GM10266 (cell line): ENCODE measurements around the gene VKORC1.

ENCODE experiments used
- DNase-seq: peaks from one replicate; pipeline ENCODE4 v3.0.0; 2012; ENCODE audit errors: extremely low spot score
- CTCF ChIP-seq: IDR thresholded peaks from 2 replicates; pipeline ENCODE4 v1.5.1; 2012; ENCODE audit warnings: mild to moderate bottlenecking, low read depth; ENCODE audit not compliant: control insufficient read depth, insufficient read depth; ENCODE audit errors: missing control alignments

The VKORC1 gene

GRCh38 chr16:31087971-31088370 lies 6.6 kb downstream of the VKORC1 start:
- DNase-seq, result no peak
- TF ChIP-seq CTCF, result no peak

GRCh38 chr16:31087481-31087880 lies 7.1 kb downstream of the VKORC1 start:
- TF ChIP-seq CTCF, result no peak
- no peak for DNase-seq

GRCh38 chr16:31086629-31086906 lies 8.0 kb downstream of the VKORC1 start:
- no peak for TF ChIP-seq CTCF
- DNase-seq, result no peak

GRCh38 chr16:31085873-31086628 lies 8.5 kb downstream of the VKORC1 start:
- no peak for TF ChIP-seq CTCF
- no peak for DNase-seq

- no peak for TF ChIP-seq CTCF
- no peak for DNase-seq
Measured at GRCh38 chr16:31085411-31085810, 9.2 kb downstream of the VKORC1 start.

GRCh38 chr16:31084584-31085302 lies 9.9 kb downstream of the VKORC1 start:
- DNase-seq, result no peak
- no peak for TF ChIP-seq CTCF

GRCh38 chr16:31083981-31084380 lies 10.6 kb downstream of the VKORC1 start:
- no peak for TF ChIP-seq CTCF
- DNase-seq, result no peak
